CD4-positive, alpha-beta T cell treated with Interleukin-21 for 1 hour (primary cell): ENCODE results near the gene ADCY3.
"Not testable (repeated sequence)": the region's sequence is repeated elsewhere in the genome, so short reads cannot be mapped to it uniquely, and the experiment has no call there.

Source experiments
- DNase-seq: peaks from one replicate; pipeline ENCODE4 v3.0.0-alpha.2; 2020

The ADCY3 gene

GRCh38 chr2:24805811-24806660 lies 114.0 kb downstream of the ADCY3 start:
- not testable (repeated sequence) for DNase-seq

- not testable (repeated sequence) for DNase-seq
Observed at GRCh38 chr2:24800487-24800886, 119.5 kb downstream of the ADCY3 start.

- DNase-seq = no peak
Observed at GRCh38 chr2:24797644-24798043, 122.4 kb downstream of the ADCY3 start.

GRCh38 chr2:24793761-24794435 lies 126.1 kb downstream of the ADCY3 start:
- peak; percentile 4 for DNase-seq

GRCh38 chr2:24792874-24793760 lies 126.9 kb downstream of the ADCY3 start, which contains the start of the genes CENPO and PTRHD1:
Gene CENPO, plus strand, starts transcription at chr2:24793425. Its CDS starts 495 bp downstream, at chr2:24793920.
Gene PTRHD1, minus strand, starts transcription at chr2:24793391. Its CDS starts 14 bp downstream, at chr2:24793377.
- peak; percentile 95 for DNase-seq

GRCh38 chr2:24792542-24792873 lies 127.5 kb downstream of the ADCY3 start:
- DNase-seq = no peak

- no peak for DNase-seq
Observed at GRCh38 chr2:24791452-24791851, 128.6 kb downstream of the ADCY3 start.

- no peak for DNase-seq
Observed at GRCh38 chr2:24788816-24789215, 131.2 kb downstream of the ADCY3 start.

GRCh38 chr2:24787532-24787931 lies 132.5 kb downstream of the ADCY3 start:
- DNase-seq = no peak

- DNase-seq = no peak
Observed at GRCh38 chr2:24785671-24786321, 134.2 kb downstream of the ADCY3 start.

GRCh38 chr2:24783641-24784040 lies 136.4 kb downstream of the ADCY3 start:
- DNase-seq = no peak

GRCh38 chr2:24779116-24779515 lies 140.9 kb downstream of the ADCY3 start:
- no peak for DNase-seq

GRCh38 chr2:24774373-24774772 lies 145.7 kb downstream of the ADCY3 start:
- DNase-seq = no peak

GRCh38 chr2:24771764-24772586 lies 148.1 kb downstream of the ADCY3 start:
- no peak for DNase-seq

- no peak for DNase-seq
Observed at GRCh38 chr2:24771061-24771460, 149.0 kb downstream of the ADCY3 start.
